Activated gamma-delta T cell treated with anti-CD3 and anti-CD28 coated beads, Interleukin-2, amount 50 U/mL, for 16 hours (primary cell): ENCODE data around the gene CEP44.
"Not testable (repeated sequence)": the region's sequence is repeated elsewhere in the genome, so short reads cannot be mapped to it uniquely, and the experiment has no call there.

ENCODE experiments used
- DNase-seq: peaks from one replicate; pipeline ENCODE4 v3.0.0-alpha.2; 2020; ENCODE audit warnings: low read depth

Gene CEP44

GRCh38 chr4:174324236-174324635 is 40.5 kb downstream of the CEP44 start:
- DNase-seq, result no peak

GRCh38 chr4:174324725-174325124 is 41.0 kb downstream of the CEP44 start:
- DNase-seq, result no peak

DNA sequence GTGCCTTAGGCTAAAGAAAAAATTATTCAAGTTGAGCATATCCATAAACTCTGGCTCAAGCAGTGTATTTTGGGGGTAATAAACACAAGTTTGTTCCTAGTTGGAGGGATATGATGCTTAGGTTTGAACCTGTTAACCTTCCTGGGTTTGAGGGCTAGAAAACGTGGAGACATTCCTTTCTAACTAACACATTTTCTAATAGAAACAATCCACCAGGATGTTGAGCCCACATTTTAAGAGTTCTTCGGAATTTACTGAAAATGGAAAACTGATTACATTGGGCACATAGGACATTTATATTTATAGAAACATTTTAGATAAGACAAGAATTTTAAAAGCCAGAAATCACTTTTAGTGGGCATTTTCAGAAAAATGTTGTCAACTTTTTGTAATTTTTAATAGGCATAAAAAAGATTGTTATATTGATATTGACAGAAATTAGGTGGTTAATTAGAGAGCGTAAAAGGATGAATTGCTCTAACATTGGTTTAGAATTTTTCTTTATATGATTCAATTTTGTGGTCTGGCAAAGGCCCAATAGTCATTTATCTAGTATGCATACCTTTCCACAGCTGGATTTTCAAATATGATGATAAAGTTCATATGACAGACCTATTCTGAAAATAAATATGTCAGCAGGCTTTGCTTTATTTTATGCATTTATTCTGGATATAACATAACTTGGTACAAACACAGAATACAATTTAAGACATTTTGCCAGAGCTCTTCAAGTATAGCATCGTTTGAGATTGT is 49.2 kb downstream of the CEP44 start:
- DNase-seq, result no peak

- no peak for DNase-seq
These were observed 50.9 kb downstream of the CEP44 start for GRCh38 chr4:174334628-174335027.

GRCh38 chr4:174340714-174341113 is 57.0 kb downstream of the CEP44 start:
- DNase-seq, result no peak

- DNase-seq, result no peak
These were observed 65.4 kb downstream of the CEP44 start for GRCh38 chr4:174349156-174349555.

- DNase-seq, result no peak
These were observed 68.5 kb downstream of the CEP44 start for GRCh38 chr4:174352061-174352819.

DNA sequence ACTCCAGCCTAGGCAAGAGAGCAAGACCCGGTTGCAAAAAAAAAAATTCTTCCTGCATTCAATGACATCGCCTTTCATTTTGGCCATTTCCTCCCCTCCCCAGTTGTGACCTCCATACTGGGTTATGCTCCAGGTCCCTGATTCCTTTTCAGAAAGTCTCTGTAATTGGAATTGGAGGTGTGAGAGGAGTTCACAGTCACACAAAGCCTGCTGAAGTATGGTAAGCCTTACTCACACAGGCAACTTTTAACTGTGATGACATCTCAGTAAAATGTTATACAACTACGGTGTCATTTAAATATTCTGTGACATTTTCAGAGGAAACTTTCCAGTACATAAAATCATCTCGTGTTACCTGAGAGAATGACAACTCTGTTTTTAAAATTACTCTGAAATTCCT is 73.6 kb downstream of the CEP44 start:
- no peak for DNase-seq

DNA sequence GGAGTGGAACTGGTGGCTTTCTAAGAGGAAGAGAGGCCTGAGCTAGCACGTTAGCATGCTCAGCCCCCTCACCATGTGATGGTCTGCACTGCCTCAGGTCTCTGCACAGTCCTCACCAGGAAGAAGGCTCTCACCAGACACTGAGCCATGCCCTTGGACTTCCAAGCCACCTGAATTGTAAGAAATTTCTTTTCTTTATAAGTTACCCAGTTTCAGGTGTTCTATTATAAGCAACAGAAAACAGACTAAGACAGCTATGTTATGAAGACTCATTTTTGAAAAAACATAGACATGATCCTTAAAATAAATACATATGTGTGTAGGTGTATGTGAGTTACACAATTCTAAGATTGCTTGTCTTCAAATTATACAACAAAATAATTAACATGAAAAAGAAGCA is 74.7 kb downstream of the CEP44 start:
- no peak for DNase-seq

- DNase-seq, result no peak
These were observed 75.1 kb downstream of the CEP44 start for GRCh38 chr4:174358829-174359228.

- no peak for DNase-seq
These were observed 78.6 kb downstream of the CEP44 start for GRCh38 chr4:174362340-174362739.

DNA sequence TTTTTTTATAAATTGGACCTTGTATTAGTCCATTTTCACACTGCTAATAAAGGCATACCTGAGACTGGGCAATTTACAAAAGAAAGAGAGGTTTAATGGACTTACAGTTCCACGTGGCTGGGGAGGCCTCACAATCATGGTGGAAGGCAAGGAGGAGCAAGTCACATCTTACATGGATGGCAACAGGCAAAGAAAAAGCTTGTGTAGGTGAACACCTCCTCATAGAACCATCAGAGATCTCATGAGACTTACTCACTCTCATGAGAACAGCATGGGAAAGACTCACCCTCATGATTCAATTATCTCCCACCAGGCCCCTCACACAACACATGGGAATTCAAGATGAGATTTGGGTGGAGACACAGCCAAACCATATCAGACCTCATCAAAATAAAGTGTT is 80.1 kb downstream of the CEP44 start:
- not testable (repeated sequence) for DNase-seq

DNA sequence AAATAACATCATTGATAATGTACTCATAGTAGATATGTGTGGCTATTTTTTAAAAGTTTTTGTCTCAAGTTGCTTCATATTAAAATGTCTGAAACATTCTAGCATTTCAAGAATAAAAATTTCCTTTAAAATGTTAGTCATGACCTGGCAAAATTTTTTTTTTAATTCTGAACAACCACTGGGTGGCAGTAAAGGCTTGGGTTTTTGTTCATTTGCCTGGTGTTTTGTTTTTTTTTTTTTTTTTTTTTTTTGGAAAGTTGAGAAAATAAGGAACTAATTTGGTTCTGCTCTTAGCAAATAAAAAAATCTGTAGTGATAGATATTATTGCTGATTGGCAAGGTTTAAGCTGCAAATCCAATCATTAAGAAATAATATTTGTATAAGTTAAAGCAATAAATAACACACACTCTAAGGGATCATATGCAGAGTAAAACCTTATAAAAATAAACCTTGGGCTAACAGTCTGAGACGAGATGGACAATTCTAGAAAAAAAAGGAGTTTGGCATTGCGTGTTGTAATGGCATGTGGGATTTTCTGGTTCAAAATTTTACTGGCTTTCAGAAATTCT is 81.4 kb downstream of the CEP44 start:
- no peak for DNase-seq

DNA sequence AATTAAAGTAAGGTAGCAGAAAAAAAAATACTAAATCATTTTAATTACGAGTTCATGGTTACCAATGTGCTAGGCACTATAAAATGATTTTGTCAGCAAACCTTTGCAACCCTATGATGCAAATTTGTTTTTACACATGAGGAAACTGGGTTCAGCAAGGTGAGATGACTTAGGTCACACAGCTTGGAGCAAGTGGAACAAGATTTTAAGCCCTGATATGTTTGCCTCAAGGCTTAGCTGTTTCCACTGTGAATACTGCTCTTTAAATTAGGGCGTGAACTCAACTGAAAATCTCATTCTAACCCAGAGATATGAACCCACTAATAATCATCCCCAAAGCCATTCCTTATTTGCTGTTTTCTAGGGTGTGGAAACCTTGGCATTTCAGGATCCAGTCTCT is 86.3 kb downstream of the CEP44 start:
- no peak for DNase-seq

- no peak for DNase-seq
These were observed 90.1 kb downstream of the CEP44 start for GRCh38 chr4:174373821-174374220.

DNA sequence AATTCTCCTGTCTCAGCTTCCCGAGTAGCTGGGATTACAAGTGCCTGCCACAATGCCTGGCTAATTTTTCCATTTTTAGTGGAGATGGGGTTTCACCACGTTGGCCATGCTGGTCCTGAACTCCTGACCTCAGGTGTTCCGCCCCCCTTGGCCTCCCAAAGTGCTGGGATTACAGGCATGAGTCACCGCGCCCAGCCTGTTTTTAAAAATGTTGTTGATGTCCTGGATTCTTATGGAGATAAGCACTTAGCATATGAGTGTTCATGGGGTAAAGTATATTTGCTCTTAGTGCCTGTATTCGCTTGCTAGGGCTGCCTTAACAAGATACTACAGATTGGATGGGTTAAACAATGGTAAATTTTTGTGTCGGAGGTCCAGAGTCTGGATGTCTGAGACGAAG is 91.7 kb downstream of the CEP44 start:
- DNase-seq, result no peak

DNA sequence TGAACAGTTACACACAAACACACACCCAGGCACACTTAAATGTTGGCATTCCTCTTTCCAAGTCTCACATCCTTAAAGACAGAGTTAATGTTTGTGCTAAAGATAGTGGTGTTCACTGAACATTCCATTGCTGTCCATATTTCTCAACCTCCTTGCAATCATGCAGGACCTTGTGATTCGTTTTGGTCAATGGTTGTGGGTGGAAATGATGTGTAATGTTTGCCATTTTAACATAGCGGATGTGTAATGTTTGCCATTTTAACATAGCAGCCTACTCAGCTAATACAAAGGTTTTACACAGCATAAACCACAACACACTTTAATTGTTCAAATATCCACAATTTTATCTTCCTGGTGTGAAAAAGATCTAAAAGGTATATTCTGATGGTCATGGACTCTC is 93.9 kb downstream of the CEP44 start:
- DNase-seq, result no peak

GRCh38 chr4:174378951-174379350 is 95.2 kb downstream of the CEP44 start:
- DNase-seq, result no peak

GRCh38 chr4:174380206-174380605 is 96.5 kb downstream of the CEP44 start:
- not testable (repeated sequence) for DNase-seq

DNA sequence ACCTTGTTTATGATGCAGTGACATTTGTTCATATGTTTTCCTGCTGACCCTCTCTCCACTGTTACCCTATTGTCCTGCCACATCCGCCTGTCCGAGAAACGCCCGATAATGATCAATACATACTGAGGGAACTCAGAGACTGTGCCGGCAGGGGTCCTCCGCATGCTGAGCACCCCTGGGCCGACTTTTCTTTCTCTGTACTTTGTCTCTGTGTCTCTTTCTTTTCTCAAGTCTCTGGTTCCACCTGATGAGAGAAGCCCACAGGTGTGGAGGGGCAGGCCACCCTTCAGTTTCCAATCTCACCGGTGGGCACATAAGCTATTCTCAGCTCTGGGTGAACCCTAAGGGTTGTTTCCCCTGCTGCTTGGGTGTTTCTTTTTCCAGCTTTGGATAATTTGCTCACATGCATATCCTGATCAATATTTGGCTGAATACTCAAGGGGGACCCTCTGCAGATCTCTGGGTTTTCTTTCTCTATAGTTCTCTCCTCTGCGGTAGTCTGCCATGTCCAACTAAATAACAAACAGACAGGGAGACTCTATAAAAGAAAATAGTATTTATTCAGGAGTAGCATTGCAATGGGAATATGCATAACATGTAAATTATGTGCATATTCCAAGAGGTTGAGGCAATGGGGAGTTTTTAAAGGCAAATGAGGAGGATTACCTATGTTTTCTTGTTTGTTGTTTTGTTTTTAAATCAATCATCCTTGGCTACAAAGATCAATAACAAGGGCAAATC is 97.2 kb downstream of the CEP44 start:
- no peak for DNase-seq

- DNase-seq, result no peak
These were observed 97.7 kb downstream of the CEP44 start for GRCh38 chr4:174381440-174381800.
